Hippocampal formation (tissue), 2 donors: ENCODE data around the gene LRP6.
"Not testable (repeated sequence)": the region's sequence is repeated elsewhere in the genome, so short reads cannot be mapped to it uniquely, and the experiment has no call there.

Experiments used
- DNase-seq, 2 donors: peaks; one replicate each; lab custom pipeline; 2025; lab: John Stamatoyannopoulos, UW

LRP6 gene

DNA sequence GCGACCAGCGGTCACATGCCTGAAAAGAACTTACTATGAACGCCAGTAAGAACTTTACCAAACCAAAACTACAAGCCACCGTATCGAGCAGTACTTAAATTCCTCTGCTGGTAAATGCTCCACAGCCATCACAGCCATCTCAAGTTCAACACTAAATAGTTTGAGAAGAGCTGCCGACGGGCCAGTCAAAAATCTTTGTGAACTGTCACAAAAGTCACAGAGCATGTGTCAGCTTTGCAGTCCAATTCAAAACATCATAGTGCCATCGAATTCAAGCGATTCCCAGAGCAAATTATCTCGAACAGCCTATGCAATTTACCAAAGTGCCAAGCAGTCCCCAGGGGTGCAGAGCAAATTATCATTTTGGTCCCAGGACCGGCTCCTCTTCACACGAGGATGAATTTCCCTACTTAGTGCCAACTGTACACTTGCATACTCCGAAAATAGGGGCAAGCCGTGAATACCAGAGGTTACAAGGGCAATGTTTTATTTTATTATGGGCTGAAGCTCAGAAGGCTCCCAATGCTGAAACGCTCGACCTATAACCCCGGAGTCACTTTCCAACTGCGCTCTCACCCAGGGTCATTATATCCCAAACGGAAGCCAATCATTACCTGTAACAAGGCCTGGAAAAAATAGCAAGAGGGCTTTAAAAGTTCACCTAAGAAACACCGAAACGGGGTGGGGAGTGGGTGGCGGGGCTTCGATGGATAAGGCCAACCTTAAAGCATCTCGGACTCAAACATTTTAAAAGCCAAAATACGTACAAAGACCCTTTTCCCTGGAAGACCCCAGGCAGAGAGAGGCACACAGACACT, 1.1 kb downstream of the LRP6 start:
- DNase-seq = peak in 1 of 2 donors; percentile 36

GRCh38 chr12:12265035-12265434, 1.8 kb downstream of the LRP6 start:
- DNase-seq = no peak

GRCh38 chr12:12263909-12264308, 2.9 kb downstream of the LRP6 start:
- no peak for DNase-seq

- DNase-seq = not testable (repeated sequence)
These were observed 10.5 kb downstream of the LRP6 start for GRCh38 chr12:12256291-12256757.

DNA sequence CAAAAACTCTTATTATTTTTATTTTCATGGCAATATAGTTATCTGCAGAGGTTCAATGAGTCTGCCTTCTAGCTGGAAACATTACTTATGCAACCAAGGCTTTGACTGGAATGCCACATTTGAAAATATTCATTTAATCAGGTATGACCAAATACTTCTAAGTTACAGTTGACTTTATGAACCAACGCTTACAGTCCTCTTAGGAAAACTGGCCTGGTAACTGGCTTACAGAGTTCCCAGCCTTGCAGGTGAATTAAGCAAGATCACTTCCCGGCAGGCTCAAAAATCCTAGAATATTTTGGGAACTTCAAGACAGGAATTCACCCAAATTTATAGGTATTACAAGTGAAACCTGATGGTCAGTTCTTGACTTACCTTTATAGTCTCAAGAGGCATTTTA, 12.3 kb downstream of the LRP6 start:
- DNase-seq = no peak

DNA sequence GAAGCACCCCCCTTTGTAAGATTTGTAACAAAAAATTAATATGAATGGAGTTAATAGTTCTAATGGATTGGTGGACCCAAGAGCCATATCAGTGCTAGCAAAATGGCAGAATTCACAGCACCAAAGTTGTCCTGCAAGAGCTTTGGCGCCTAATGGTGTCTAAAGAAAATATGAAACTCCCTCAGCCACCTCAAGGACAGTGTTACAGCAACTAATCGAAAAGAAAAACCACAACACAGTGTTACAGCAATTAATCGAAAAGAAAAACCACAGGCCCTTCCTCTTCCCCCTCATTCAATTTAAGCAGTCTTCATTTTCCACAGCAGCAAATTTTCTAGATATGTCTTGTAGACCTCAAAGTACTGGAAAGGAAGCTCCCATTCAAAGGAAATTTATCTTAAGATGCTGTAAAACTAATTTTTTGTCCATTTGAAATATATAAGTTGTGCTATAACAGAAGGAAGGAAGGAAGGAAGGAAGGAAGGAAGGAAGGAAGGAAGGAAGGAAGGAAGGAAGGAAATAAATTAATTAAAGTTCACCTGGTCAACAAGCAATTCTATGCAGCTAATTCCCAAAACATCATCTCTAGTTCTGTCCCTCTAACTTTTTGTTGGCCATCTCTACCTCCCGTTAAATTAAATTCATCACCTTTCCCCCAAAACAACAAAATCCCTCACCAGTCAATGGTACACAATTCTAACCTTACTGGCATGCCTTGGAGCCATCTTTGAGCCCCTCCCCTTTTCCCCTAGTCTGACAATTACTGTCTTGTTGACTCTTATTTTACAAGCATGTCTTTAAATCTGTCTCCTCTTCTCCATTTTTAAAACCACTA, 17.4 kb downstream of the LRP6 start:
- DNase-seq = no peak

- DNase-seq = no peak
These were observed 19.3 kb downstream of the LRP6 start for GRCh38 chr12:12247584-12247983.

DNA sequence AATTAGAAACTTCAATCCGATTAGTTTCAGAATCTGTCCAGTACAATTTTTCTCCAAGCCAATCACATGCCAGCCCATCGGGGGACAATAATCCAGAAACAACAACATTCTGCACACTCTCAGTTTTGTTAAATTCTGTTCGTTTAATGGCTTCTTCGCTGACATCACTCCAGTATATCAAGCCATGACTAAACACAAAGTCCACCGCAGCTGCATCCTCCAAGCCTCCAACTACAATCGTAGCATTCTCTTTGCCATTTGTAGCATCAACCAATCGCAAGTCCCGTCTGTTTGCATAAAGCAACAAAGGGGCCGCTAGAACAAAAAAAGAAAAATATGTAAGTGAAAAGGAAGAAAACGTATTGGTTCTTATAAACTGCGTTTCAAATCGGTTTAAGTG, 22.5 kb downstream of the LRP6 start:
- peak; percentile 44 to 85 for DNase-seq

DNA sequence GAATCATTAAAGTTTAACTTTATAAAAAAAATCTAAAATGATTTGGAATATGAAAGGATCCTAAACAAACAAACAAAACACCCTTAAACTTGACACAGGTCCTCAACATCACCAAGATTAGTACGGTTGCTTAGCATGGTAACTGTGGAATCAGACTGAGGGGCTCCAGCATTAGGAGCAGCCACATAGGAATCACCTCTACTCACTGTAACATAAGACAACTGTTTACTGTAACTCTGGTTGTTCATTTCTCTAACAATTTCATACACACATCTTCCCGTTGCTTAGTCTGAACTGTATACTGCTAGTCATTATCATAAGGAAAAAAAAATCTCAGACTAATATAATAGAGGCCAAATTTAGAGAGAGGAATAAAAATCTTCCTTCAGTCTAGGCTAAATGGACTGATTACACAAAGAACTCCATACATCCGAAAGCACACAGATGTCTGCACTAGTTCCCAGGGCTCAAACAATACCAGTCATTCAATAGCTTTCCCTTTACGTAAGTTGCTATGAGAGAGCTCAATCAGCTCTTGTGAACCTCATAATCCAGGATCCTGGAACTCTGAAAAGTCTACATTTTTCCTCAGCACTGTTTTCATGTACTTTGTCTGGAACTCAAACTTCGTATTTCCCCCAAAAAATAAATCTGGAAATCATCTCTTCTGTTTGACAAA, 26.0 kb downstream of the LRP6 start:
- peak; percentile 45 to 97 for DNase-seq

DNA sequence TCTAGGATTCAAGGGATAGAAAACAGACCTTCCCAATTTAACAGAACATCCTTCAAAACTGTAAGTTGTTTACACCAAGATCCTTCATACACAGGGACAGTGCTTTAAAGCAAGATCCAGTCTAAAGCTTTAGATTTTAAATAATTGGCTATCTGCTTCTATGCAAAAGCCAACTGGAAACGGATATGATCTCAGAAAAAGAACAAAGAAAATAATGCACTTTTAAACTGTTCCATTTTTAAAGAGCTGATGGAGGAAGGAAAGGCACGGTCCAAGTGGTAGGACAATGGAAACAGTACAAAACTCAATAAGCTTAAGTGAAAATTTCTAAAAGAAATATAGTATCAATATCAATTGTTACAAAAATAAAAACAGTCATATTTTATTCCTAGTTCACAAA, 27.7 kb downstream of the LRP6 start:
- no peak for DNase-seq

DNA sequence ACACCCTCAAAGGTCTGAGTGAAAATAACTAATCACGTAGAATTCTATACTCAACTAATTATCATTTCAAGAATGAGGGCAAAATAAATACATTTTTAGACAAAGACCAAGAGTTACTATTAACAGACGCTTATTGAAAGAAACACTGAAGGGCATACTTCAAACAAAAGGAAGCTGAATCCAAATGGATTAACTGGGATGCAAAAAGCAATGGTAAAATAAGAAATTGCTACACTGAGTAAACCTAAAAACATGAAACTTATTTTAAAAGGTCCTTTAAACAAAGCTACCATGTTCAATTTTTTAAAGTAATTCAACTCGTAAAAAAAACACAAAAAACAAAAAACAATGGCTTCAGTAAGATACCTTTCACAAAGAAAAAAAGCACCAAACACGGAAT, 28.2 kb downstream of the LRP6 start:
- no peak for DNase-seq

DNA sequence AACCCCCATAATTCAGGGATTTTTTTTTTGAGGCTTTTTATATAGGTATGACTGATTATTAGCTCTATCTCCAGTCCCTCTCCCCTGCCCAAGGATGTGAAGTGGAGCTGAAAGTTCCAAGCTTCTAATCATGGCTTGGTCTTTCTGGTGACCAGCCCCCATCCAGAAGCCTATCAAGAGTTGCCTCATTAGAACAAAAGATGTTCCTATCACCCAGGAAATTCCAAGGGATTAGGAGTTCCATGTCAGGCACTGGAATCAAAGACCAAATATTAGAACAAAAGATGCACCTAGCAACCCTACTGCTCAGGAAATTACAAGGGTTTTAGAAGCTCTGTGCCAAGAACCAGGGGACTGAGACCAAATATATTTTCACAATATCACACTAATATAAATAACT, 29.9 kb downstream of the LRP6 start:
- DNase-seq = no peak

GRCh38 chr12:12230275-12230674, 36.6 kb downstream of the LRP6 start:
- DNase-seq = no peak

- DNase-seq = no peak
These were observed 37.2 kb downstream of the LRP6 start for GRCh38 chr12:12229556-12230092.

DNA sequence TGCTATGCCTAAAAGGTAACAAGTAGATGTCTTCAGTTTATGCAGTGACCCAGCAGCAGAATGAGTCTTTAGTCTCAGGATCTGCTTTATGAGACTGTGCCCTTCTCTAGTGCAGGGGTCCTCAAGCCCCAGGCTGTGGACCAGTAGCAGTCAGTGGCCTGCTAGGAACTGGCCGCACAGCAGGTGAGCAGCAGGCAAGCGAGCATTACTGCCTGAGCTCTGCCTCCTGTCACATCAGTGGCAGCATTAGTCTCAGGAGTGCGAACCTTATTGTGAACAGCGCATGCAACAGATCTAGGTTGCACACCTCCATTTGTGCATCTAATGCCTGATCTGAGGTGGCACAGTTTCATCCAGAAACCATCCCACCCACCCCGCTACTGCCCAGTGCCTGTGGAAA, 38.4 kb downstream of the LRP6 start:
- no peak for DNase-seq

- no peak for DNase-seq
These were observed 40.7 kb downstream of the LRP6 start for GRCh38 chr12:12226187-12226586.

DNA sequence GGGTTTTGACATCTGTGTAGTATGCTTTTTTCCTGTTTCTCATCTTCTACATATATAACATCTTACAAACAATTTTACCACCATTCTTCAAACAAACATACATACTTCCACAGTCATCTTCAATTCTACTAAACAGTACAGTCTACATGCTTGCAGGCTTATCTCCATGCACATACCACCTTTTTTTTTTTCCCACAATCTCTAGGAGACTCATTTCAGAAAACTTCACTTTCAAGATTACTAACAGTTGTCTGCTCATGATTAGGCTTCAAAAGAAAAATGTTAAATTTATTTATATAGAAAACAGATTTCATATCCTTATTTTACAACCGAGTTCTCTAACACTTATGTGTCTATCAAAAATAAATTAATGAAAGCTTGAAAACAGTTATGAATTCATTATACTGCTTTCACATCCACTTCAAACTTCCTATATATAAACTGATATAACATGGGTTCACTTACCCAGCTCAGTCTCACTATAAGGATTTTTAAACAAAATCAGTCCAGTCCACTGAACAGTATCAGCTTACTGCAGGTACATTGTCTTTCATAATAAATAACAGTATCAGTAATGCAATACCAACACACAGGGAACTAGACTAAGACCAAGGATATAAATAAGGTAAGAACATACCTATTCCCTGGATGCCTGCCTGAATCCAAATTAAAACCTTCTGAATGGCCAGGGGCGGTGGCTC, 42.5 kb downstream of the LRP6 start:
- no peak for DNase-seq

DNA sequence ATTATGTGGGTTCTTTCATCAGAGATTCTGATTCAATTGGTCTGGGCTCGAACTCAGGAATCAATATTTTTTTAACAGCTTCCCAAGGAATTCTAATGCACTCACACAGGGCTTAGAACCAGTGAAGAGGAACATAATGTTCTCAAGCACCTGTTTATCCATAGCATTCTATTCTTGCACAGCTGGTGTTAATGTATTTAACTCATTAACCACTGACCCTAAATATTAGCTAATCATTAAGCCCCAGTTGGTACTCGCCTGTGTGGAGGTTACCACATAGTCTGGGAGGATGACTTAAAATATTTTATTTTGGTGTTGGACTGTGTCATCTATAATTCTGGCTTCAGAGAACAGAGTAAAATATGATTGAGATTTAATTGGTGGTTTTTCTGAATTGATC, 45.3 kb downstream of the LRP6 start:
- no peak for DNase-seq

GRCh38 chr12:12219664-12220063, 47.2 kb downstream of the LRP6 start:
- no peak for DNase-seq

DNA sequence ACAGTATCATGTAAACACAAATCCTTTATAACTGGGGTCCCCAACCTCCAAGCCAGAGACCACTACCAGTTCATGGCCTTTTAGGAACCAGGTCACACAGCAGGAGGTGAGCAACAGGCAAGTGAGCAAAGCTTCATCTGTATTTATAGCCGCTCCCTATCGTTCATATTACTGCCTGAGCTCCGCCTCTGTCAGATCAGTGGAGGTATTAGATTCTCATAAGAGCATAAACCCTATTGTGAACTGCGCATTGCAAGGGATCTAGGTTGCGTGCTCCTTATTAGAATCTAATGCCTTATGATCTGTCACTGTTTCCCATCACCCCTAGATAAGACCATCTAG, 49.9 kb downstream of the LRP6 start:
- no peak for DNase-seq

DNA sequence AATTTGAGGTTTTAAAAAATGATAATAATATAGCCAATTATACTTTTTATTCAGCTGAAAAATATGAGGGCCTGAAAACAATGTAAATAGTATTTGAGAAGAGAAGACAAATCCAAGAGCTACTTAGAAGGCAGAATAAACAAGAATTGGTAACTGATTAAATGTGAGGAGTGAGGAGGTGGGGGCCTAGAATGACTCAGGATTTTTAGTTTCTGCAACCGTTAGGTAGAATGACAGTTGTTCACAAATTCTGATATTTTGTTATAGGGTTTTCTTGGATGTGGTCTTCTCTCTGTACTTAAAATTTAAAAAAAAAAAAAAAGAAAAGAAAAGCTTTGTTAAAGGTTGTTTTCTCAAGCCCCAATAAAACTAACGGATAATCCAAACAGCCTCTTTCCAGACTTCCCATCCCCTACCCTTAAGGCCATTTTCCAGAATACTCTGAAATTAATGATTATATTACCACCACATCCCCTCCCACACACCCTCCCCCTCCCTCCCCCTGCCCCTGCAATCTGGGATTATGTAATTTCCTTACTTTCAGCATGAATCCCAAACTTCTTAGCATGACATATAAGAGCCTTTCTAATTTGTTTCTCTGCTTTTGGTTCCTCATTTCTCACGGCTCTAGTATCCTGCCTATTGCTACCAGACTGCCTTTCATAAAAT, 50.4 kb downstream of the LRP6 start:
- no peak for DNase-seq
